Immature natural killer cell (primary cell): ENCODE data around the gene PRPH. TPM values are rescaled to one million over a fixed set of nuclear protein-coding genes. Genes with fewer than 3 reads are reported as not detected.
A peak's percentile ranks its signal among the peaks of the same experiment; 100 is the strongest.
"Not testable (repeated sequence)": the region's sequence is repeated elsewhere in the genome, so short reads cannot be mapped to it uniquely, and the experiment has no call there.

Experiments
- DNase-seq, 3 donors: peaks; one replicate each; pipeline ENCODE4 v3.0.0; 2022; ENCODE audit warnings: mixed read lengths in 1 of 3
- H3K27ac Mint-ChIP-seq, 6 donors: one replicate each; pipeline ENCODE4 v1.8.0; 2020; ENCODE audit warnings: mixed read lengths in 6 of 6, mild to moderate bottlenecking in 5 of 6, inconsistent platforms in 4 of 6, moderate library complexity in 3 of 6
- H3K27me3 Mint-ChIP-seq, 3 donors: one replicate each; pipeline ENCODE4 v1.8.0; 2020 to 2021; ENCODE audit warnings: low read depth in 3 of 3, mild to moderate bottlenecking in 3 of 3, mixed read lengths in 3 of 3, moderate library complexity in 3 of 3, inconsistent platforms in 1 of 3
- H3K36me3 Mint-ChIP-seq, 3 donors: one replicate each; pipeline ENCODE4 v1.8.0; 2020; ENCODE audit warnings: mixed read lengths in 3 of 3, inconsistent platforms in 2 of 3, mild to moderate bottlenecking in 2 of 3
- H3K4me1 Mint-ChIP-seq, 2 donors: one replicate each; pipeline ENCODE4 v1.8.0; 2020; ENCODE audit warnings: inconsistent platforms in 2 of 2, mild to moderate bottlenecking in 2 of 2, mixed read lengths in 2 of 2, moderate library complexity in 1 of 2
- H3K4me3 Mint-ChIP-seq, 5 donors: one replicate each; pipeline ENCODE4 v1.8.0; 2020; ENCODE audit warnings: mild to moderate bottlenecking in 5 of 5, mixed read lengths in 5 of 5, inconsistent platforms in 3 of 5, moderate library complexity in 3 of 5
- H3K9me3 Mint-ChIP-seq, 6 donors: one replicate each; pipeline ENCODE4 v1.8.0; 2020; ENCODE audit warnings: mild to moderate bottlenecking in 6 of 6, mixed read lengths in 6 of 6, inconsistent platforms in 4 of 6, moderate library complexity in 3 of 6
- polyA plus RNA-seq, 3 donors: library from polyadenylated mRNA; unstranded; fragments of 300-500 nt; fragmentation: Illumina TruSeq; gene quantifications; one replicate each; pipeline ENCODE4 v1.2.3, GENCODE V29; 2021

The PRPH gene
- polyA plus RNA-seq, 3 donors from 2014 or later = not detected

- Mint-ChIP-seq H3K36me3 (peaks cover 0 to 3% (median 0%) of the 10 kb centered on the region in 3 donors), H3K4me1 (peaks cover 12 to 15% of the 10 kb centered on the region in 2 donors), H3K27ac (no peak overlapping the region), H3K27me3 (peaks cover 1 to 9% (median 5%) of the 10 kb centered on the region in 3 donors), H3K4me3 (no peak overlapping the region), H3K9me3 (no peaks in the 10 kb centered on the region)
- DNase-seq = no peak
These were observed 32.4 kb downstream of the PRPH start for GRCh38 chr12:49327368-49327767.

GRCh38 chr12:49327887-49328286 is 32.9 kb downstream of the PRPH start:
- DNase-seq = no peak
- Mint-ChIP-seq H3K4me1 (peaks cover 10 to 12% of the 10 kb centered on the region in 2 donors), H3K27me3 (peaks cover 2 to 10% (median 4%) of the 10 kb centered on the region in 3 donors), H3K9me3 (no peaks in the 10 kb centered on the region), H3K27ac (no peak overlapping the region), H3K4me3 (no peak overlapping the region), H3K36me3 (peaks cover 0 to 3% (median 0%) of the 10 kb centered on the region in 3 donors)

GRCh38 chr12:49328816-49329215 is 33.9 kb downstream of the PRPH start:
- DNase-seq = no peak
- H3K36me3 Mint-ChIP-seq = peaks cover 0 to 3% (median 0%) of the 10 kb centered on the region in 3 donors
- H3K9me3 Mint-ChIP-seq = no peaks in the 10 kb centered on the region
- H3K27ac Mint-ChIP-seq = no peak overlapping the region
- H3K4me1 Mint-ChIP-seq = peaks cover 5 to 7% of the 10 kb centered on the region in 2 donors
- H3K4me3 Mint-ChIP-seq = no peak overlapping the region
- H3K27me3 Mint-ChIP-seq = peaks cover 3 to 11% (median 3%) of the 10 kb centered on the region in 3 donors

GRCh38 chr12:49330032-49330619 is 35.2 kb downstream of the PRPH start:
- H3K9me3 Mint-ChIP-seq = no peaks in the 10 kb centered on the region
- no peak overlapping the region for H3K4me3 Mint-ChIP-seq
- H3K36me3 Mint-ChIP-seq = peaks cover 0 to 3% (median 0%) of the 10 kb centered on the region in 3 donors
- peaks cover 4 to 19% (median 6%) of the 10 kb centered on the region in 3 donors for H3K27me3 Mint-ChIP-seq
- no peak for DNase-seq
- H3K4me1 Mint-ChIP-seq = peaks cover 5 to 7% of the 10 kb centered on the region in 2 donors
- no peak overlapping the region for H3K27ac Mint-ChIP-seq

GRCh38 chr12:49330631-49331379 is 35.9 kb downstream of the PRPH start:
- Mint-ChIP-seq H3K4me3 (no peak overlapping the region), H3K4me1 (peaks cover 10 to 12% of the 10 kb centered on the region in 2 donors), H3K36me3 (peaks cover 0 to 3% (median 0%) of the 10 kb centered on the region in 3 donors), H3K27me3 (peaks cover 6 to 22% (median 13%) of the 10 kb centered on the region in 3 donors), H3K27ac (no peak overlapping the region), H3K9me3 (no peaks in the 10 kb centered on the region)
- DNase-seq = no peak

- Mint-ChIP-seq H3K4me3 (no peak overlapping the region), H3K4me1 (peaks cover 10 to 12% of the 10 kb centered on the region in 2 donors), H3K27ac (no peak overlapping the region), H3K36me3 (peaks cover 0 to 3% (median 0%) of the 10 kb centered on the region in 3 donors), H3K9me3 (no peaks in the 10 kb centered on the region), H3K27me3 (peaks cover 7 to 22% (median 14%) of the 10 kb centered on the region in 3 donors)
- DNase-seq = no peak
These were observed 36.7 kb downstream of the PRPH start for GRCh38 chr12:49331380-49332222.

GRCh38 chr12:49332441-49332861 is 37.5 kb downstream of the PRPH start:
- no peak overlapping the region for H3K27ac Mint-ChIP-seq
- H3K4me3 Mint-ChIP-seq = peak overlapping the region in 1 of 5 donors; percentile 40
- peaks cover 17% of the 10 kb centered on the region in 2 donors for H3K4me1 Mint-ChIP-seq
- peaks cover 13 to 26% (median 19%) of the 10 kb centered on the region in 3 donors for H3K27me3 Mint-ChIP-seq
- peaks cover 0 to 3% (median 0%) of the 10 kb centered on the region in 3 donors for H3K36me3 Mint-ChIP-seq
- DNase-seq = no peak
- H3K9me3 Mint-ChIP-seq = no peaks in the 10 kb centered on the region

- H3K4me3 Mint-ChIP-seq = peak overlapping the region in 3 of 5 donors; percentile 26 to 62 (median 35)
- DNase-seq = no peak
- no peak overlapping the region for H3K27ac Mint-ChIP-seq
- peaks cover 0 to 3% (median 0%) of the 10 kb centered on the region in 3 donors for H3K36me3 Mint-ChIP-seq
- H3K9me3 Mint-ChIP-seq = no peaks in the 10 kb centered on the region
- H3K4me1 Mint-ChIP-seq = peaks cover 20 to 21% of the 10 kb centered on the region in 2 donors
- peaks cover 14 to 30% (median 21%) of the 10 kb centered on the region in 3 donors for H3K27me3 Mint-ChIP-seq
These were observed 38.0 kb downstream of the PRPH start for GRCh38 chr12:49332891-49333371.

GRCh38 chr12:49333778-49334177 is 38.8 kb downstream of the PRPH start:
- DNase-seq, H3K27ac Mint-ChIP-seq, H3K9me3 Mint-ChIP-seq, H3K4me3 Mint-ChIP-seq, H3K36me3 Mint-ChIP-seq: not testable (repeated sequence)
- peaks cover 20 to 21% of the 10 kb centered on the region in 2 donors for H3K4me1 Mint-ChIP-seq
- peaks cover 14 to 36% (median 25%) of the 10 kb centered on the region in 3 donors for H3K27me3 Mint-ChIP-seq

- DNase-seq = no peak
- H3K4me3 Mint-ChIP-seq = peak overlapping the region in 1 of 5 donors; percentile 0
- no peaks in the 10 kb centered on the region for H3K9me3 Mint-ChIP-seq
- H3K4me1 Mint-ChIP-seq = peaks cover 20 to 21% of the 10 kb centered on the region in 2 donors
- peaks cover 0 to 3% (median 0%) of the 10 kb centered on the region in 3 donors for H3K36me3 Mint-ChIP-seq
- H3K27ac Mint-ChIP-seq = no peak overlapping the region
- H3K27me3 Mint-ChIP-seq = peaks cover 14 to 36% (median 27%) of the 10 kb centered on the region in 3 donors
These were observed 39.3 kb downstream of the PRPH start for GRCh38 chr12:49334226-49334625.

- H3K4me3 Mint-ChIP-seq = peak overlapping the region in 1 of 5 donors; percentile 0
- H3K27ac Mint-ChIP-seq = no peak overlapping the region
- peaks cover 14 to 36% (median 27%) of the 10 kb centered on the region in 3 donors for H3K27me3 Mint-ChIP-seq
- peaks cover 0 to 3% (median 0%) of the 10 kb centered on the region in 3 donors for H3K36me3 Mint-ChIP-seq
- peaks cover 20 to 21% of the 10 kb centered on the region in 2 donors for H3K4me1 Mint-ChIP-seq
- no peak for DNase-seq
- no peaks in the 10 kb centered on the region for H3K9me3 Mint-ChIP-seq
These were observed 39.7 kb downstream of the PRPH start for GRCh38 chr12:49334681-49335080.

GRCh38 chr12:49335118-49335954 is 40.4 kb downstream of the PRPH start:
- no peaks in the 10 kb centered on the region for H3K9me3 Mint-ChIP-seq
- peaks cover 0 to 3% (median 0%) of the 10 kb centered on the region in 3 donors for H3K36me3 Mint-ChIP-seq
- peaks cover 20 to 42% (median 27%) of the 10 kb centered on the region in 3 donors for H3K27me3 Mint-ChIP-seq
- DNase-seq = no peak
- H3K4me1 Mint-ChIP-seq = peaks cover 20 to 21% of the 10 kb centered on the region in 2 donors
- no peak overlapping the region for H3K27ac Mint-ChIP-seq
- H3K4me3 Mint-ChIP-seq = peak overlapping the region in 3 of 5 donors; percentile 17 to 66 (median 27)
